ENCODE results near the gene SLC44A4. TPM values are rescaled to one million over a fixed set of nuclear protein-coding genes. Genes with fewer than 3 reads are reported as not detected.

Gene SLC44A4
- total and polyA plus RNA-seq, 11 donors: 0.07 TPM; not detected in 10

DNA sequence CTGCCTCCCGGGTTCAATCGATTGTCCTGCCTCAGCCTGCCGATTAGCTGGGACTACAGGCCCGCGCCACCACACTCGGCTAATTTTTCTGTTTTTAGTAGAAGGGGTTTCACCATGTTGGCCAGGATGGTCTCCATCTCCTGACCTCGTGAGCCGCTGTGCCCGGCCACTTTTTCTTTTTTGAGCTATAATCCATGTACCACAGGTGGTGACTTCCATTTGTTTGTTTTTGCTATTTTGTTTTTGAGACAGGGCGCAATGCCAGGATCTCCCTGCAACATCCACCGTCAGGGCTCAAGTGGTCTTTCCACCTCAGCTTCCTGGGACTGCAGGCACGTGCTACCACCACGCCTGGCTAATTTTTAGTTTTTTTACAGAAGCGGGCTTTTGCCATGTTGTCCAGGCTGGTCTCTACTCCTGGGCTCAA is 42.7 kb downstream of the SLC44A4 start:
- no peaks in the 10 kb centered on the region for H3K9me3 ChIP-seq
- H3K27ac ChIP-seq: peak overlapping the region in 10 of 12 donors; percentile 64 to 99 (median 96)
- intact Hi-C loops (cut with DNase I): loop anchor here in 4 of 10 donors (2.0 to 10.0 kb wide), 5 partner anchors 27 to 291 kb away; partner anchors contain the start of genes ATP6V1G2 (in 1 of the 4), CLIC1 (in 1 of the 4), DDX39B (in 1 of the 4) and EHMT2 (in 1 of the 4)
- H3K36me3 ChIP-seq: peaks cover 0 to 52% (median 43%) of the 10 kb centered on the region in 9 donors
- H3K4me1 ChIP-seq: peaks cover 4 to 65% (median 47%) of the 10 kb centered on the region in 12 donors
- no peak for TF ChIP-seq POLR2A (IDR thresholded peaks at IDR 0.05)
- no peak for TF ChIP-seq CTCF (IDR thresholded peaks at IDR 0.05)
- no peak for ATAC-seq
- no peak for DNase-seq
- WGBS, 4 donors: 11 to 49% (median 27%) methylated on average over 14 of the region's 14 CpGs
- H3K4me3 ChIP-seq: peak overlapping the region in 11 of 12 donors; percentile 56 to 97 (median 84)
- H3K27me3 ChIP-seq: no peaks in the 10 kb centered on the region

- Histone ChIP-seq H3K27ac (peak overlapping the region; percentile 83 to 99 (median 96)), H3K27me3 (no peaks in the 10 kb centered on the region), H3K4me3 (peak overlapping the region; percentile 56 to 97 (median 86)), H3K9me3 (no peaks in the 10 kb centered on the region), H3K36me3 (peaks cover 0 to 38% (median 29%) of the 10 kb centered on the region in 9 donors), H3K4me1 (peaks cover 4 to 71% (median 52%) of the 10 kb centered on the region in 12 donors)
- 0% methylated on average over 57 to 59 of the region's 59 CpGs for WGBS, 4 donors
- DNase-seq (peak; percentile 90 to 95 (median 92)), ATAC-seq (peak; percentile 90 to 94 (median 90))
- TF ChIP-seq POLR2A (IDR thresholded peaks at IDR 0.05) (peak; percentile 24 to 59), CTCF (IDR thresholded peaks at IDR 0.05) (no peak)
- intact Hi-C loops (cut with DNase I): loop anchor here (2.0 to 10.0 kb wide), 13 partner anchors 28 to 290 kb away; partner anchors contain the start of genes LY6G5C (in 5 of the 10), NEU1 (in 3 of the 10), ATP6V1G2 (in 2 of the 10) and CSNK2B (in 2 of the 10)
Measured at GRCh38 chr6:31834367-31835250, 44.2 kb downstream of the SLC44A4 start.

GRCh38 chr6:31831350-31832215 is 47.2 kb downstream of the SLC44A4 start:
- Histone ChIP-seq H3K27ac (peak overlapping the region in 5 of 12 donors; percentile 12 to 99 (median 85)), H3K27me3 (no peaks in the 10 kb centered on the region), H3K9me3 (no peaks in the 10 kb centered on the region), H3K4me1 (peaks cover 4 to 46% (median 31%) of the 10 kb centered on the region in 12 donors), H3K4me3 (peak overlapping the region in 9 of 12 donors; percentile 58 to 86 (median 69)), H3K36me3 (peaks cover 0 to 7% (median 0%) of the 10 kb centered on the region in 9 donors)
- intact Hi-C loops (cut with DNase I): loop anchor here (2.0 to 10.0 kb wide), 15 partner anchors 37 to 287 kb away; partner anchors contain the start of genes LY6G5C (in 9 of the 10), ATP6V1G2 (in 2 of the 10), CSNK2B (in 2 of the 10) and DDAH2 (in 2 of the 10)
- WGBS, 4 donors: 85 to 92% (median 90%) methylated on average over 15 of the region's 15 CpGs
- DNase-seq: no peak
- no peak for ATAC-seq
- TF ChIP-seq CTCF (IDR thresholded peaks at IDR 0.05) (no peak), POLR2A (IDR thresholded peaks at IDR 0.05) (no peak)
